Fibroblast of mammary gland (primary cell): Measurements from ENCODE around the gene TRIM34.

Source experiments
- DNase-seq: peaks from one replicate; pipeline ENCODE4 v3.0.0-alpha.2; 2010; ENCODE audit warnings: low read depth
- H3K4me3 ChIP-seq: 2 replicates; pipeline ENCODE4 v1.5.1; 2011; ENCODE audit warnings: low read depth, mild to moderate bottlenecking, low read length, moderate library complexity; ENCODE audit not compliant: control insufficient read depth
- CTCF ChIP-seq: conservative IDR thresholded peaks from 2 replicates; pipeline ENCODE4 v1.5.1; 2011; ENCODE audit warnings: low read depth, low read length, inconsistent platforms; ENCODE audit not compliant: control insufficient read depth, insufficient read depth

The TRIM34 gene

GRCh38 chr11:5663511-5663910 is 38.7 kb downstream of the TRIM34 start:
- no peak for TF ChIP-seq CTCF
- DNase-seq, result no peak
- H3K4me3 ChIP-seq, result no peak overlapping the region

GRCh38 chr11:5665051-5665570 is 40.3 kb downstream of the TRIM34 start:
- H3K4me3 ChIP-seq, result no peak overlapping the region

GRCh38 chr11:5665746-5666401 is 41.1 kb downstream of the TRIM34 start:
- DNase-seq, result no peak
- H3K4me3 ChIP-seq, result no peak overlapping the region
- TF ChIP-seq CTCF, result no peak

More at GRCh38 chr11:5665051-5665570, 40.3 kb downstream of the TRIM34 start:
- DNase-seq, result no peak
- no peak for TF ChIP-seq CTCF

GRCh38 chr11:5666402-5666793 is 41.6 kb downstream of the TRIM34 start:
- TF ChIP-seq CTCF, result no peak
- no peak for DNase-seq
- no peak overlapping the region for H3K4me3 ChIP-seq

GRCh38 chr11:5671831-5672230 is 47.0 kb downstream of the TRIM34 start:
- no peak for DNase-seq

GRCh38 chr11:5674391-5674790 is 49.6 kb downstream of the TRIM34 start:
- H3K4me3 ChIP-seq, result no peak overlapping the region
- no peak for TF ChIP-seq CTCF
- no peak for DNase-seq

More at GRCh38 chr11:5671831-5672230, 47.0 kb downstream of the TRIM34 start:
- H3K4me3 ChIP-seq, result no peak overlapping the region
- TF ChIP-seq CTCF, result no peak
